Ascending aorta (tissue), 2 donors: ENCODE measurements around the gene PARP11. TPM values are rescaled to one million over a fixed set of nuclear protein-coding genes. Genes with fewer than 3 reads are reported as not detected.

Experiments used
- DNase-seq, 2 donors: peaks; one replicate each; pipeline ENCODE4 v3.0.0-alpha.2; 2019; ENCODE audit warnings: low spot score in 2 of 2
- H3K27ac ChIP-seq, 2 donors: fragments of 200-600 bp; sonication (generic); one replicate each; pipeline ENCODE4 v1.5.1; 2016 to 2017; ENCODE audit warnings: mild to moderate bottlenecking in 1 of 2
- H3K27me3 ChIP-seq: fragments of 200-600 bp; sonication (generic); one replicate; pipeline ENCODE4 v1.5.1; 2017
- H3K36me3 ChIP-seq, 2 donors: fragments of 200-600 bp; sonication (generic); one replicate each; pipeline ENCODE4 v1.5.1; 2016
- H3K4me1 ChIP-seq, 2 donors: fragments of 200-600 bp; sonication (generic); one replicate each; pipeline ENCODE4 v1.5.1; 2016 to 2017; ENCODE audit warnings: mild to moderate bottlenecking in 1 of 2
- H3K4me3 ChIP-seq, 2 donors: fragments of 200-600 bp; sonication (generic); one replicate each; pipeline ENCODE4 v1.5.1; 2016 to 2017; ENCODE audit warnings: mild to moderate bottlenecking in 1 of 2
- H3K9me3 ChIP-seq, 2 donors: fragments of 200-600 bp; sonication (generic); one replicate each; pipeline ENCODE4 v1.5.1; 2016
- intact Hi-C: fragments of 100-400 bp; cut with DNase I; formaldehyde crosslinking; loops from one replicate; pipeline ENCODE4 v1.15.1; 2023
- total RNA-seq: library from RNA; depleted of rRNA; stranded (reverse); fragments of >200 nt; gene quantifications from one replicate; pipeline ENCODE4 v1.1.0, GENCODE V29; 2016
- TF ChIP-seq, protein P1 (sequence below), 3 experiments: fragments of 200-600 bp in 2 of 3; fragments of 450-650 bp in 1 of 3; sonication (generic) in 2 of 3; IDR thresholded peaks; one replicate each; pipeline ENCODE4 v1.5.1; 2016 to 2019; ENCODE audit warnings: antibody characterized with exemption in 3 of 3, mild to moderate bottlenecking in 1 of 3, moderate library complexity in 1 of 3

PARP11 gene
- total RNA-seq, 1 donor from 2014 or later = 4.2 TPM

DNA sequence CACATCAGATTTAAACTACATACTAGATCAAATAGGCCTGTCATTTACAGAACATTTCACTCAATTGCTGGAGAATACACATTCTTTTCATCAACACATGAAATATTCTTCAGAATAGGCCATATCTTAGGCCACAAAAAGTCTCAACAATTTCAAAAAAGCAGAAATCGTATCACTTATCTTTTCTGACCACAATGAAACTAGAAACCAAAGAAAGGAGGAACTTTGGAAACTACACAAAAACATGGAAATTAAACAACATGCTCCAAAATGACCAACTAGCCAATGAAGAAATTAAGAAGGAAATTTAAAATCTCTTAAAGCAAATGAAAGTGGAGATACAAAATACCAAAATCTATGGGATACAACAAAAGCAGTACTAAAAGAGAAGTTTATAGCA, 35.1 kb downstream of the PARP11 start:
- Histone ChIP-seq H3K9me3 (peaks cover 0 to 5% of the 10 kb centered on the region in 2 donors), H3K4me1 (no peaks in the 10 kb centered on the region), H3K4me3 (no peak overlapping the region), H3K36me3 (peaks cover 0 to 5% of the 10 kb centered on the region in 2 donors), H3K27ac (no peak overlapping the region), H3K27me3 (no peaks in the 10 kb centered on the region)
- intact Hi-C loops = no loop called here
- DNase-seq = no peak
- TF ChIP-seq, protein P1, sequence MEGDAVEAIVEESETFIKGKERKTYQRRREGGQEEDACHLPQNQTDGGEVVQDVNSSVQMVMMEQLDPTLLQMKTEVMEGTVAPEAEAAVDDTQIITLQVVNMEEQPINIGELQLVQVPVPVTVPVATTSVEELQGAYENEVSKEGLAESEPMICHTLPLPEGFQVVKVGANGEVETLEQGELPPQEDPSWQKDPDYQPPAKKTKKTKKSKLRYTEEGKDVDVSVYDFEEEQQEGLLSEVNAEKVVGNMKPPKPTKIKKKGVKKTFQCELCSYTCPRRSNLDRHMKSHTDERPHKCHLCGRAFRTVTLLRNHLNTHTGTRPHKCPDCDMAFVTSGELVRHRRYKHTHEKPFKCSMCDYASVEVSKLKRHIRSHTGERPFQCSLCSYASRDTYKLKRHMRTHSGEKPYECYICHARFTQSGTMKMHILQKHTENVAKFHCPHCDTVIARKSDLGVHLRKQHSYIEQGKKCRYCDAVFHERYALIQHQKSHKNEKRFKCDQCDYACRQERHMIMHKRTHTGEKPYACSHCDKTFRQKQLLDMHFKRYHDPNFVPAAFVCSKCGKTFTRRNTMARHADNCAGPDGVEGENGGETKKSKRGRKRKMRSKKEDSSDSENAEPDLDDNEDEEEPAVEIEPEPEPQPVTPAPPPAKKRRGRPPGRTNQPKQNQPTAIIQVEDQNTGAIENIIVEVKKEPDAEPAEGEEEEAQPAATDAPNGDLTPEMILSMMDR (IDR thresholded peaks at IDR 0.05) = no peak

- TF ChIP-seq, protein P1 (IDR thresholded peaks at IDR 0.05) = no peak
- Histone ChIP-seq H3K9me3 (peaks cover 0 to 5% of the 10 kb centered on the region in 2 donors), H3K4me1 (no peaks in the 10 kb centered on the region), H3K36me3 (peaks cover 0 to 4% of the 10 kb centered on the region in 2 donors), H3K27me3 (no peaks in the 10 kb centered on the region), H3K27ac (no peak overlapping the region), H3K4me3 (no peak overlapping the region)
- no peak for DNase-seq
- intact Hi-C loops = no loop called here
Observed at GRCh38 chr12:3837049-3837448, 36.1 kb downstream of the PARP11 start.

DNA sequence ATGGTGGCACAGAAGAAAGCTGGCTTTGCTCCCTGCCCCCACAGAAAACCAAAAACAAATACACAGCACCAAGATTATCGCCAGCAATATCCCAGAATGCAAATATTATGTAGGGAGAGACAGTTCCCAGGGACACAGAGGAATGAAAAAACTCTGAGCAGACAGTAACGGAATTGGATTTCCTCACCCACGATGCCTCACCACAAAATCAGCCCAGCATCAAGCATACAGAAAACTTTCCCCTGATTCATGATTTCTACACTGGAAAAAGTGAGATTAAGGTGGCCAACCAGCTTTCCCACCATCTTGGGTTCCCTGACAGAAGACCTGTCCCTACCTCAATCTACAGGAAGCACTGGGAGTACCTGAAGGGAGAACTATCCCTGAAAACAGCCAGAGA, 36.6 kb downstream of the PARP11 start:
- intact Hi-C loops = no loop called here
- Histone ChIP-seq H3K27me3 (no peaks in the 10 kb centered on the region), H3K4me3 (no peak overlapping the region), H3K36me3 (peaks cover 0 to under 1% of the 10 kb centered on the region in 2 donors), H3K4me1 (no peaks in the 10 kb centered on the region), H3K9me3 (peaks cover 0 to 5% of the 10 kb centered on the region in 2 donors), H3K27ac (no peak overlapping the region)
- TF ChIP-seq, protein P1 (IDR thresholded peaks at IDR 0.05) = no peak
- no peak for DNase-seq

DNA sequence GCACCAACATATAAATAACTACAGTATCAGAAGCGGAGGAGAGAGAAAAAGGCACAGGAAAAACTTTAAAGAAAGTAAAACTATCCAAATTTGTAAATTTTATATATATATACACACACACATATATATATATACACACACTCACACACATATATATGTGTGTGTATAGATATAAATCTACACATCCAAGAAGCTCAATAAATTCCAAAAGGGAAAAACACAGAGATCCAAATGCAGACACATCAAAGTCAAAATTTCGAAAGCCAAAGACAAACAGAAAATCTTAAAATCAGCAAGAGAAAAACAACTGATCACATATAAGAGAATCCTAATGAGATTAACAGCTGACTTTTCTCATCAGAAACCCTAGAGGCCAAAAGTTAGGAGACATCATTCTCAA, 37.3 kb downstream of the PARP11 start:
- intact Hi-C loops = no loop called here
- no peak overlapping the region for H3K27ac ChIP-seq

GRCh38 chr12:3834774-3835173, 38.4 kb downstream of the PARP11 start:
- Histone ChIP-seq H3K27me3 (no peaks in the 10 kb centered on the region), H3K27ac (no peak overlapping the region), H3K9me3 (peaks cover 0 to 5% of the 10 kb centered on the region in 2 donors), H3K36me3 (no peaks in the 10 kb centered on the region), H3K4me1 (no peaks in the 10 kb centered on the region), H3K4me3 (no peak overlapping the region)
- TF ChIP-seq, protein P1 (IDR thresholded peaks at IDR 0.05) = no peak
- DNase-seq = no peak
- intact Hi-C loops = no loop called here

More for the DNA sequence above, 37.3 kb downstream of the PARP11 start:
- Histone ChIP-seq H3K4me3 (no peak overlapping the region), H3K36me3 (no peaks in the 10 kb centered on the region), H3K9me3 (peaks cover 0 to 5% of the 10 kb centered on the region in 2 donors), H3K4me1 (no peaks in the 10 kb centered on the region), H3K27me3 (no peaks in the 10 kb centered on the region)
- TF ChIP-seq, protein P1 (IDR thresholded peaks at IDR 0.05) = no peak
- DNase-seq = no peak
